Epithelial cell of esophagus (primary cell): ENCODE measurements around the gene SLC12A3.
A peak's percentile ranks its signal among the peaks of the same experiment; 100 is the strongest.

Source experiments
- DNase-seq: peaks from one replicate; pipeline ENCODE4 v3.0.0; 2010; ENCODE audit warnings: low read depth
- H3K4me3 ChIP-seq: 2 replicates; pipeline ENCODE4 v1.5.1; 2011; ENCODE audit warnings: mild to moderate bottlenecking, low read length, control low read depth
- TF ChIP-seq, protein P1 (sequence below): IDR thresholded peaks from 2 replicates; pipeline ENCODE4 v1.5.1; 2011; ENCODE audit warnings: low read depth, mild to moderate bottlenecking, low read length, control low read depth, inconsistent platforms; ENCODE audit not compliant: insufficient read depth; ENCODE audit errors: missing control alignments

SLC12A3 gene

DNA sequence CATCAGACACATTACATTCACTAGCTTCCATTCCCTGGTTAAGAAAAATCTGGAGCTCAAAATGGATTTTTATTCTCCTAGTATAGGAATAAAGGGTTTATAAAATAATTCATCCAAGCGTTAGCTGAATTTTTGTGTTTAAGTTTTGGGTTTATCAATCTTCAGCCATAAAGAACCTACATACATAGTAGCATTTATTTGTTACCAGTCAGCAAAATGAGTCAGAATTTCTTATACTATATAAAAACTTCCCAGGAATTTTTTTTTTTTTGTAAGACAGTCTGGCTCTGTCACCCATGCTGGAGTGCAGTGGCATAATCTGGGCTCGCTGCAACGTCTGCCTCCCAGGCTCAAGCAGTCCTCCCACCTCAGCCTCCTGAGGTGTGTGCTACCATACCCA lies 40.2 kb upstream of the SLC12A3 start:
- TF ChIP-seq, protein P1, sequence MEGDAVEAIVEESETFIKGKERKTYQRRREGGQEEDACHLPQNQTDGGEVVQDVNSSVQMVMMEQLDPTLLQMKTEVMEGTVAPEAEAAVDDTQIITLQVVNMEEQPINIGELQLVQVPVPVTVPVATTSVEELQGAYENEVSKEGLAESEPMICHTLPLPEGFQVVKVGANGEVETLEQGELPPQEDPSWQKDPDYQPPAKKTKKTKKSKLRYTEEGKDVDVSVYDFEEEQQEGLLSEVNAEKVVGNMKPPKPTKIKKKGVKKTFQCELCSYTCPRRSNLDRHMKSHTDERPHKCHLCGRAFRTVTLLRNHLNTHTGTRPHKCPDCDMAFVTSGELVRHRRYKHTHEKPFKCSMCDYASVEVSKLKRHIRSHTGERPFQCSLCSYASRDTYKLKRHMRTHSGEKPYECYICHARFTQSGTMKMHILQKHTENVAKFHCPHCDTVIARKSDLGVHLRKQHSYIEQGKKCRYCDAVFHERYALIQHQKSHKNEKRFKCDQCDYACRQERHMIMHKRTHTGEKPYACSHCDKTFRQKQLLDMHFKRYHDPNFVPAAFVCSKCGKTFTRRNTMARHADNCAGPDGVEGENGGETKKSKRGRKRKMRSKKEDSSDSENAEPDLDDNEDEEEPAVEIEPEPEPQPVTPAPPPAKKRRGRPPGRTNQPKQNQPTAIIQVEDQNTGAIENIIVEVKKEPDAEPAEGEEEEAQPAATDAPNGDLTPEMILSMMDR: no peak
- no peak overlapping the region for H3K4me3 ChIP-seq
- DNase-seq: no peak

DNA sequence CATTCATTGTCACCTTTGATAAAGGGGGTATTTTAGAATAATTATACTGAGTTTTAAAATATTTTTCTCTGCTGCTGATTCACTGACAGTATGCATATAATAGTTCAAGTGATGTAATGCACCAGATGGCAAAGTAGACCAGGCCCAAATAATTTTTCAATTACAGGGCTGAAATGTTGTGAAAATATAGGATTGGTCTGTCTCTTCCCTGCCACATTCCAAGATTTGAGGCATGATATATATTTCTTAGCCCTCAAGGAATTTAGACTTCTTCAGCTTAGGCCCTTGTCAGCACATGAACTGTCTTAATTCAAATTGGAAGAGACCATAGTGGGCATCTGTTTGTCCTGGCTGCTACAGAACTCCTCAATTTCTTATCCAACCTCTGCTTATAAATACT lies 39.2 kb upstream of the SLC12A3 start:
- TF ChIP-seq, protein P1: no peak
- DNase-seq: no peak
- H3K4me3 ChIP-seq: no peak overlapping the region

DNA sequence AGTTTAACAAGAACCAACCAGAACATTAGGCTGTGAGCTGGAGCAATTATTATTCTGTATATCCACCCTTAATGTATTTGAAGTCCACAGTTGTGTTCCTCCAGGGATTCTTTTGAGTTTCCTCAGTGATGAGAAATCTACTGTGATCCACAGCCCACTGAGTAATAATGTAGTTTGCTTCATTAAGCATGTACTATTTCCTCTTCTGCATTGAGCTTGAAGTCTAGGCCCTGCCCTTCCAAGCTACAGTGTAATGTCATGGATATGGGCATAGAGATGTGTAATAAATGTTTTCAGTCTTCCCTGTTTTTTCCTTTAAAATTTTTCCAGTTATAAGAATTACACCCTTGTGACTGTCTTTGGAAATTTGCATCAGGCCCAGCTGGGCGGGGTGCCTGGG lies 36.4 kb upstream of the SLC12A3 start:
- no peak for DNase-seq
- H3K4me3 ChIP-seq: no peak overlapping the region
- TF ChIP-seq, protein P1: no peak

GRCh38 chr16:56830669-56831068 lies 34.3 kb upstream of the SLC12A3 start:
- DNase-seq: no peak
- TF ChIP-seq, protein P1: no peak
- H3K4me3 ChIP-seq: no peak overlapping the region

DNA sequence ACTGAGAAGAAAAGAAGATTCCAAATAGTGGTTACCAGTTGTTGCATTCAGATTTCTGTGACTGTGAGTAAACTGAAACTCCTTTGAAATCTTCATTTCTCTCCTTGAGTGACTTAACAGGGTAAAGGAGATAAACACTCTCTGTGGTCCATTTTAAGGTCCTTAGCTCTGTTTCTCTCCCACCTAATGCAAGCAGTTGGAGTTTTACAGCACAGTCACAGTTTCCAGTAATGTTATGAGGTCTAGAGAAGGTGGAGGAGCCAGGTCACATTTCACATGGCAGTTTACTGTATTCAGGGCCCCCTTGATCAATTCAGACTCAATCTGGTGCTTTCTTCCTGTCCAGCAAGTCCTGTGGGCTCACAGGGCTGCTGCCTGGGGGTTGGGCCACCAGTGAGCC lies 32.2 kb upstream of the SLC12A3 start:
- TF ChIP-seq, protein P1: no peak
- H3K4me3 ChIP-seq: no peak overlapping the region

GRCh38 chr16:56833243-56833970 lies 31.6 kb upstream of the SLC12A3 start:
- no peak overlapping the region for H3K4me3 ChIP-seq
- TF ChIP-seq, protein P1: no peak
- peak; percentile 78 for DNase-seq

More for the DNA sequence above, 32.2 kb upstream of the SLC12A3 start:
- DNase-seq: no peak

DNA sequence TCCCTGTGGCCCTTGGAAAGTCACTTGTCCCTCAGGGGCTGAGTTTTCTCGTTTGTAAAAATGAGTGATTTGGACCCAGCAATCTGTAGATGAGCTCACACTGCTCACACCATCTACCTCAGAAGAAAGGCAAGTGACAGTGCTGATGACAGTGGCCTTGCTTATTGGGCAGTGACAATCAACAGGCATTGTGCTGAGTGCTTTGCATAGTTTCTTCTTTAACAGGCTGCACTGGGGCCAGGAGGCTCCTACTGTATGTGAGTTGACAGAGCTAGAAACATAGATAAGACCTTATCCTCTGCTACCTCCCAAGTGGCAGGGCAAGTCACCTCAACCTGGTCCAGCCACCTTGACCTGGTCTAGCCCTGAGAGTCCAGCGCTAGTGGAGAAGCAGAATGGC lies 29.7 kb upstream of the SLC12A3 start:
- TF ChIP-seq, protein P1: no peak
- no peak for DNase-seq
- no peak overlapping the region for H3K4me3 ChIP-seq
